NCI-H1930 (cell line): ENCODE data around the gene OTUB2.

ENCODE experiments used
- DNase-seq, 2 experiments: peaks; one replicate each; lab custom pipeline; 2025; lab: John Stamatoyannopoulos, UW

OTUB2 gene

GRCh38 chr14:94041551-94042346 lies 15.6 kb downstream of the OTUB2 start:
- no peak for DNase-seq

GRCh38 chr14:94042433-94043091 lies 16.4 kb downstream of the OTUB2 start:
- no peak for DNase-seq

GRCh38 chr14:94043111-94043755 lies 17.1 kb downstream of the OTUB2 start:
- no peak for DNase-seq

GRCh38 chr14:94043756-94044475 lies 17.8 kb downstream of the OTUB2 start:
- DNase-seq = no peak

- no peak for DNase-seq
These were observed 18.4 kb downstream of the OTUB2 start for GRCh38 chr14:94044476-94045091.

GRCh38 chr14:94045101-94045500 lies 19.0 kb downstream of the OTUB2 start:
- DNase-seq = no peak

GRCh38 chr14:94045563-94046345 lies 19.6 kb downstream of the OTUB2 start:
- no peak for DNase-seq

- no peak for DNase-seq
These were observed 20.6 kb downstream of the OTUB2 start for GRCh38 chr14:94046696-94047250.

- no peak for DNase-seq
These were observed 21.4 kb downstream of the OTUB2 start for GRCh38 chr14:94047581-94047980.

GRCh38 chr14:94048691-94049624 lies 22.8 kb downstream of the OTUB2 start:
- DNase-seq = no peak

GRCh38 chr14:94049625-94050023 lies 23.5 kb downstream of the OTUB2 start:
- DNase-seq = no peak

- DNase-seq = no peak
These were observed 24.2 kb downstream of the OTUB2 start for GRCh38 chr14:94050231-94050880.

GRCh38 chr14:94051115-94051514 lies 25.0 kb downstream of the OTUB2 start:
- no peak for DNase-seq

- no peak for DNase-seq
These were observed 25.6 kb downstream of the OTUB2 start for GRCh38 chr14:94051779-94052178.

- DNase-seq = no peak
These were observed 26.1 kb downstream of the OTUB2 start for GRCh38 chr14:94052199-94052598.

- no peak for DNase-seq
These were observed 26.5 kb downstream of the OTUB2 start for GRCh38 chr14:94052662-94053061.

GRCh38 chr14:94054401-94054800 lies 28.3 kb downstream of the OTUB2 start:
- no peak for DNase-seq

GRCh38 chr14:94054936-94055335 lies 28.8 kb downstream of the OTUB2 start:
- DNase-seq = no peak
